Measurements from ENCODE around the gene PHACTR3.

- TF ChIP-seq CTCF (IDR thresholded peaks at IDR 0.05) (no peak), POLR2AphosphoS5 (IDR thresholded peaks at IDR 0.05) (no peak)
Measured at GRCh38 chr20:59724457-59725366, 120.4 kb downstream of the PHACTR3 start.

Data from prostate gland (tissue), 2 donors.